RWPE2 (cell line): ENCODE measurements around the gene PRPF19.

ENCODE experiments used
- ATAC-seq: fragments of 200-7000 bp; cut with Tn5 transposase; 3 replicates; pipeline ENCODE4 v1.9.1; 2021; ENCODE audit warnings: low read depth
- DNase-seq: peaks from one replicate; pipeline ENCODE4 v3.0.0-alpha.2; 2020; ENCODE audit warnings: low spot score
- H3K27ac ChIP-seq: fragments of 450-650 bp; 2 replicates; pipeline ENCODE4 v1.5.1; 2017; ENCODE audit warnings: mild to moderate bottlenecking; ENCODE audit not compliant: poor library complexity, severe bottlenecking
- H3K27me3 ChIP-seq: fragments of 250-450 bp; sonication (Bioruptor Pico); 2 replicates; pipeline ENCODE4 v1.5.1; 2021; ENCODE audit warnings: mild to moderate bottlenecking, moderate library complexity; ENCODE audit not compliant: insufficient read depth, poor library complexity, severe bottlenecking
- H3K36me3 ChIP-seq: fragments of 250-450 bp; sonication (Bioruptor Pico); 2 replicates; pipeline ENCODE4 v1.5.1; 2020; ENCODE audit warnings: low read depth, mild to moderate bottlenecking, moderate library complexity
- H3K4me1 ChIP-seq: fragments of 250-450 bp; sonication (Bioruptor Pico); 2 replicates; pipeline ENCODE4 v1.5.1; 2021; ENCODE audit warnings: mild to moderate bottlenecking, moderate library complexity; ENCODE audit not compliant: insufficient read depth, poor library complexity, severe bottlenecking
- H3K4me3 ChIP-seq: fragments of 250-450 bp; sonication (Bioruptor Pico); 2 replicates; pipeline ENCODE4 v1.5.1; 2021; ENCODE audit warnings: mild to moderate bottlenecking, moderate library complexity; ENCODE audit not compliant: severe bottlenecking
- H3K9me3 ChIP-seq: fragments of 250-450 bp; sonication (Bioruptor Pico); 2 replicates; pipeline ENCODE4 v1.5.1; 2021; ENCODE audit warnings: mild to moderate bottlenecking, moderate library complexity; ENCODE audit not compliant: severe bottlenecking
- TF ChIP-seq, protein P1 (sequence below): fragments of 450-650 bp; IDR thresholded peaks from one replicate; pipeline ENCODE4 v1.5.1; 2017; ENCODE audit warnings: mild to moderate bottlenecking, moderate library complexity; ENCODE audit not compliant: poor library complexity, severe bottlenecking

PRPF19 gene

DNA sequence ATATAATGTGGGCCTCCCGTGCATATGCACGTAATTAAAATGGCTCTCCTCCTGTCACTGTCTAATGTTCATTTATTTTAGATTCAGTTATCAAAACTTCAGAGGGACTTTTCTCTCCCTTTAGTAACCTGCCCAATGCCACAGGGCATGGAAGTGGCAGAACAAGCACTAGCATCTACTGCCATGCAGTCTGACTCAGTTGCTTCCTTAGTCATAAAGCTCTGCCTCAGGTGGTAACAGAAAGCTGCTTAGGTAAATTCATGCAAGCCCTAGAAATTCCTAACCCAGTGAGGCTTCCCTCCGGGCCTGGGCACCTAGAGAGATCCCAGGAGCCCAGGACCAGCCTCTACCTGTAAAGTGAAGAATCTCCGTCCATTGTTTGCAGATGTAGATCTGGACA is 8.9 kb downstream of the PRPF19 start:
- Histone ChIP-seq H3K27me3 (no peaks in the 10 kb centered on the region), H3K27ac (no peak overlapping the region), H3K4me3 (no peak overlapping the region), H3K36me3 (peaks cover 90% of the 10 kb centered on the region), H3K4me1 (no peaks in the 10 kb centered on the region), H3K9me3 (no peaks in the 10 kb centered on the region)
- TF ChIP-seq, protein P1, sequence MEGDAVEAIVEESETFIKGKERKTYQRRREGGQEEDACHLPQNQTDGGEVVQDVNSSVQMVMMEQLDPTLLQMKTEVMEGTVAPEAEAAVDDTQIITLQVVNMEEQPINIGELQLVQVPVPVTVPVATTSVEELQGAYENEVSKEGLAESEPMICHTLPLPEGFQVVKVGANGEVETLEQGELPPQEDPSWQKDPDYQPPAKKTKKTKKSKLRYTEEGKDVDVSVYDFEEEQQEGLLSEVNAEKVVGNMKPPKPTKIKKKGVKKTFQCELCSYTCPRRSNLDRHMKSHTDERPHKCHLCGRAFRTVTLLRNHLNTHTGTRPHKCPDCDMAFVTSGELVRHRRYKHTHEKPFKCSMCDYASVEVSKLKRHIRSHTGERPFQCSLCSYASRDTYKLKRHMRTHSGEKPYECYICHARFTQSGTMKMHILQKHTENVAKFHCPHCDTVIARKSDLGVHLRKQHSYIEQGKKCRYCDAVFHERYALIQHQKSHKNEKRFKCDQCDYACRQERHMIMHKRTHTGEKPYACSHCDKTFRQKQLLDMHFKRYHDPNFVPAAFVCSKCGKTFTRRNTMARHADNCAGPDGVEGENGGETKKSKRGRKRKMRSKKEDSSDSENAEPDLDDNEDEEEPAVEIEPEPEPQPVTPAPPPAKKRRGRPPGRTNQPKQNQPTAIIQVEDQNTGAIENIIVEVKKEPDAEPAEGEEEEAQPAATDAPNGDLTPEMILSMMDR: no peak
- DNase-seq (no peak), ATAC-seq (no peak)

DNA sequence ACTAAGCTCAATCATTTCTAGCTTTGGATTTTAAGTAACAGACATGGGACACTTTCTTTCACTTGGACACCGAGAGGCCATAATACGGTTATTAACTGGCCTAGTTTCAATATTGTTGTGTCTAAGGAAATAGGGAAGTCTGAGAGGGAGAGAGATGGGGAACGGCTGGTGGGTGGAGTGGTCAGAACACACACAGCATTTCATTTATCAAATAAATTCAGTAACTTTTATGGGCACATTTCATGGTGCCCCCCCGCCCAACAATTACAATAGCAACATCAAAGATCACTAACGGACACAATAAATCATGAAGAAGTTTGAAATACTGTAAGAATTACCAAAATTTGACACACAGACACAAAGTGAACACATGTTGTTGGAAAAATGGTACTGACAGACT is 10.7 kb downstream of the PRPF19 start:
- peaks cover 86% of the 10 kb centered on the region for H3K36me3 ChIP-seq
- no peaks in the 10 kb centered on the region for H3K27me3 ChIP-seq
- no peaks in the 10 kb centered on the region for H3K9me3 ChIP-seq
- H3K4me3 ChIP-seq: no peak overlapping the region
- DNase-seq: no peak
- no peaks in the 10 kb centered on the region for H3K4me1 ChIP-seq
- TF ChIP-seq, protein P1: no peak
- no peak overlapping the region for H3K27ac ChIP-seq
- ATAC-seq: no peak

DNA sequence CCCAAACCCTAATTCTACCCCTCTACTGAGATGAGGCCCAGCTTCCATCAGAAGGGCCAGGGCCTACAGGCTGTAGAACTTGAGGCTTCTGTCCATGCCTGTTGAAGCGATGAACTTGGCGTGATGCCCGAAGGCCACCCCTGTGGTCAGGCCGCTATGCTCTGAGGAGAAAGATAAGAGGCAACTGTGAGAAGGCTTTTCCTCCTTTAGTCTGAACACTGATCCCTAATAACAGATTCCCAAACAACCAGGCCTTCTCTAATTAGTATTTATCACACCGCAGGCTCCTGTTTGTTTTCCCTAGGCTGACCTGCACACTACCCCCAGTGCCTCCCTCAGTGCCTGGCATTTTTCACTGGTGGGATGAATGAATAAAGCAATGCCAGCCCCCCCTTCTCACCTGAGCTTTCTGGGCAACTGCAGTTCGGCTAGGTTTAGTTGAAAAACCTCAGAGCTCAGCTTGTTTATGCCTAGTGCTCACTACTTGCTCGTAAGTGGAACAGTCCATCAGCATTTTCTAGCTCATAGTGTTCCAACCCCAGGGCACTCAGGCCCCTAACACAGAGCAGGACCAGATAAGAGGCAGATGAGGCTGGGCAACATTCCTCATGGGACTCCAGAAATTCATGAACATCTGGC is 15.2 kb downstream of the PRPF19 start:
- no peak overlapping the region for H3K27ac ChIP-seq
- TF ChIP-seq, protein P1: no peak
- no peak overlapping the region for H3K4me3 ChIP-seq
- DNase-seq: no peak
- peaks cover 49% of the 10 kb centered on the region for H3K36me3 ChIP-seq
- no peak for ATAC-seq
- no peaks in the 10 kb centered on the region for H3K4me1 ChIP-seq
- H3K27me3 ChIP-seq: no peaks in the 10 kb centered on the region
- no peaks in the 10 kb centered on the region for H3K9me3 ChIP-seq

DNA sequence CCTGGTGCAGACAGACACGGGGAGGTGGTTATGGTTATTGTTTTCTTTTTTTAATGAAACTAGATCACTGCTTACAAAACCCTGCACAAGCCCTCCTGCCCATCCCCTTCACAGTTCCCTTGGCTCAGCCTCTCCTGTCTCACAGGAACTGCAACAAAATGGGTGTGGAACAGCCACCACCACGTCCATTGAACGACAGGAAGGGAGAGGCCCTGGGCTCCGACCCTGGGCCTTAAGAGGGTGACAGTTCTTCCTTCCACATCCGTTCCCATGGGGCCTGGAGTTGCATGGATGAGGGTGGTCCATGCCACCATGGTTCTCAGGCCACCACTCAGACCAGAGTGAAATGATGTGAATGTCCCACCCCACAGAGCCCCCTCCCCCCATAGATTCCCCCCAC is 15.7 kb downstream of the PRPF19 start:
- DNase-seq: no peak

DNA sequence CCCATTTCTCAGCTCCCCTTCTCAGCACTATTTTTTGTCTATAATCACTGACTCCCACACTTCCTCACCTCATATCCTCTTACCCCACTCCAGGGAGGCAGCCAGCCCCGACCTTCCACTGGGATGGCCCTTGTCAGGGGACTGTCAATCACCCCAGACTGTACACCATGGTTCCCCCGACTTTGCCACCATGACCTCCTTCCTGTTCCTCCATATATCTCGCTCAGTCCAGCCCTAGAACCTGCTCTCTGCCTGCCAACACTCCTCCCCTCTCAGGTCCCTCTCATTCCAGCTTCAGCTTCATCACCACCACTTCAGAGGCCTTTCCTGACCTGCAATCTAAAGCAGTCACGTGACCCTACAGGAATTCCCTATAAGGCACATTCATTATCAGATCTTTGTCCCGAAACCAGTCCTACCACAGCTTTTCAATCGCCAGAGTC is 16.5 kb downstream of the PRPF19 start:
- DNase-seq (no peak), ATAC-seq (no peak)
- Histone ChIP-seq H3K36me3 (peaks cover 35% of the 10 kb centered on the region), H3K4me3 (no peak overlapping the region), H3K27ac (no peak overlapping the region), H3K4me1 (no peaks in the 10 kb centered on the region), H3K9me3 (no peaks in the 10 kb centered on the region), H3K27me3 (no peaks in the 10 kb centered on the region)
- TF ChIP-seq, protein P1: no peak

More for the DNA sequence above, 15.7 kb downstream of the PRPF19 start:
- Histone ChIP-seq H3K4me1 (no peaks in the 10 kb centered on the region), H3K27me3 (no peaks in the 10 kb centered on the region), H3K4me3 (no peak overlapping the region), H3K27ac (no peak overlapping the region), H3K9me3 (no peaks in the 10 kb centered on the region), H3K36me3 (peaks cover 43% of the 10 kb centered on the region)
- ATAC-seq: no peak
- TF ChIP-seq, protein P1: no peak
